Skeletal muscle cell (primary cell): Measurements from ENCODE around the gene LHFPL2.
A peak's percentile ranks its signal among the peaks of the same experiment; 100 is the strongest.

Experiments
- DNase-seq: peaks from one replicate; pipeline ENCODE4 v3.0.0-alpha.2; 2010; ENCODE audit warnings: low read depth
- H3K4me3 ChIP-seq: 2 replicates; pipeline ENCODE4 v1.5.1; 2011; ENCODE audit warnings: low read depth, mild to moderate bottlenecking, control low read depth, low read length, moderate library complexity

LHFPL2 gene

GRCh38 chr5:78603636-78604175 lies 44.9 kb downstream of the LHFPL2 start:
- no peak for DNase-seq
- H3K4me3 ChIP-seq, result no peak overlapping the region

- no peak for DNase-seq
Observed at GRCh38 chr5:78602400-78602799, 46.2 kb downstream of the LHFPL2 start.

GRCh38 chr5:78601559-78602314 lies 46.8 kb downstream of the LHFPL2 start:
- DNase-seq, result peak; percentile 67
- no peak overlapping the region for H3K4me3 ChIP-seq

More at GRCh38 chr5:78602400-78602799, 46.2 kb downstream of the LHFPL2 start:
- no peak overlapping the region for H3K4me3 ChIP-seq

- DNase-seq, result peak; percentile 93
- H3K4me3 ChIP-seq, result no peak overlapping the region
Observed at GRCh38 chr5:78600687-78601414, 47.7 kb downstream of the LHFPL2 start.

GRCh38 chr5:78598973-78599372 lies 49.6 kb downstream of the LHFPL2 start:
- H3K4me3 ChIP-seq, result no peak overlapping the region
- no peak for DNase-seq

GRCh38 chr5:78597974-78598371 lies 50.6 kb downstream of the LHFPL2 start:
- peak; percentile 57 for DNase-seq
- no peak overlapping the region for H3K4me3 ChIP-seq

GRCh38 chr5:78597068-78597973 lies 51.3 kb downstream of the LHFPL2 start:
- DNase-seq, result peak; percentile 74
- no peak overlapping the region for H3K4me3 ChIP-seq

GRCh38 chr5:78595458-78595921 lies 53.1 kb downstream of the LHFPL2 start:
- H3K4me3 ChIP-seq, result no peak overlapping the region
- no peak for DNase-seq

- no peak overlapping the region for H3K4me3 ChIP-seq
- DNase-seq, result peak; percentile 95
Observed at GRCh38 chr5:78594610-78595457, 53.7 kb downstream of the LHFPL2 start.

- DNase-seq, result no peak
- H3K4me3 ChIP-seq, result no peak overlapping the region
Observed at GRCh38 chr5:78594021-78594420, 54.6 kb downstream of the LHFPL2 start.

- no peak overlapping the region for H3K4me3 ChIP-seq
- no peak for DNase-seq
Observed at GRCh38 chr5:78593465-78593864, 55.1 kb downstream of the LHFPL2 start.

- H3K4me3 ChIP-seq, result no peak overlapping the region
- no peak for DNase-seq
Observed at GRCh38 chr5:78592735-78593386, 55.7 kb downstream of the LHFPL2 start.

GRCh38 chr5:78591972-78592700 lies 56.4 kb downstream of the LHFPL2 start:
- DNase-seq, result no peak
- no peak overlapping the region for H3K4me3 ChIP-seq

GRCh38 chr5:78591138-78591612 lies 57.4 kb downstream of the LHFPL2 start:
- DNase-seq, result no peak
- no peak overlapping the region for H3K4me3 ChIP-seq

- DNase-seq, result no peak
Observed at GRCh38 chr5:78589923-78590322, 58.6 kb downstream of the LHFPL2 start.

GRCh38 chr5:78588507-78588906 lies 60.1 kb downstream of the LHFPL2 start:
- DNase-seq, result no peak
- no peak overlapping the region for H3K4me3 ChIP-seq

More at GRCh38 chr5:78589923-78590322, 58.6 kb downstream of the LHFPL2 start:
- no peak overlapping the region for H3K4me3 ChIP-seq

- DNase-seq, result peak; percentile 69
- no peak overlapping the region for H3K4me3 ChIP-seq
Observed at GRCh38 chr5:78587775-78588291, 60.7 kb downstream of the LHFPL2 start.
